Right hindlimb (tissue), 1 donor: ENCODE results near the gene INPP4B.
"Not testable (repeated sequence)": the region's sequence is repeated elsewhere in the genome, so short reads cannot be mapped to it uniquely, and the experiment has no call there.

ENCODE experiments used
- DNase-seq: peaks from one replicate; pipeline ENCODE4 v3.0.0-alpha.2; 2018

INPP4B gene

DNA sequence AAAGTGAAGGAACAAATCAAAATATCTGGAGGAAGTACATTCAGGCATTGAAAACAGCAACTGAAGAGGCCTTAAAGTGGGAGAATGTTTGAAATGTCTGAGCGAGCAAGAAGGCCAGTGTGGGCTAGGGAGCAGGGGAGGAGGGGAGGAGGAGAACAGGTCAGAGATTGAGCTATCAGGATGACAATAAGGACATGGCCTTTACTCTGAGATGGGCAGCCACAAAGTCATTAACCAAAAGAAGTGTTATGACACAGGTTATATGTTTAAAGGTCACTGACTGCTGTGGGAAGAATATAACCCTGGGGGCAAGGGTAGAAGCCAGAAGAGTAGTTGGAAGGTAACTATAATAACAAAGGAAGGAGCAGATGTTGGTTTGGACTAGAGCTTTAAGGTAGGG, 315.4 kb downstream of the INPP4B start:
- DNase-seq = no peak

DNA sequence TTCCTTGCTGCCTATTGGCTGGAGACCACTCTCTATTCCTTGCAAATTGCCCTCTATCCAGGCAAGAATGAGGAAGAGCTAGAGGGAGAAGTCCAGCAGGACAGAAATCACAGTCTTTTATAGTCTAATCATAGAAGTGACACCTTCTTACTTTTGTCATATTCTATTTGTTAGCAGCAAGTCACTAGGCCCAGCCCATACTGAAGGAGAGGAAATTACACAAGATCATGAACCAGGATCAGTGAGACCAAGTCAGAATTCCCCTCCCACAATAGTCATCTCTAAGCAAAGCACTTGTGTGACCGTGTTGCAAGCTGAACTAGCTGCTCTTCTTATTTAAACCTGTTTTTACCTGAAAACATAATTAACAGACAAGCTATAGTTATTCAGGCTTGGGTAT, 317.7 kb downstream of the INPP4B start:
- no peak for DNase-seq

DNA sequence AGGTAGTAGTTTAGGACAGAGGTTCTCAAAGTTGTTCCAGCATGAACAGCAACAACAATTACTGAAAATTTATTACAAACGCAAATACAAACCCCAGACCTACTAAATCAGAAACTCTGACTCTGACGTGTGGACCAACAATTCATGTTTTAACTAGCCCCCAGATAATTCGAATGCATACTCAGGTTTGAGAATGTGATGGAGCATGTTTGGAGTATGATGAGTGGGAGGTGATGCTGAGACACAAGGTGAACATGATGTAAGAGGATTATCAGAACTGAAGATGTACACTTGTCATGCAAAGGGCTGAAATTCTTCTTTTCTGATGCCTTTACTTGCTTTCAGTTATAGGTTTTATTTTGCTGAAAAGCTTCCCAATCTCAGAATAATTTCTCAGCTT, 323.0 kb downstream of the INPP4B start:
- no peak for DNase-seq

DNA sequence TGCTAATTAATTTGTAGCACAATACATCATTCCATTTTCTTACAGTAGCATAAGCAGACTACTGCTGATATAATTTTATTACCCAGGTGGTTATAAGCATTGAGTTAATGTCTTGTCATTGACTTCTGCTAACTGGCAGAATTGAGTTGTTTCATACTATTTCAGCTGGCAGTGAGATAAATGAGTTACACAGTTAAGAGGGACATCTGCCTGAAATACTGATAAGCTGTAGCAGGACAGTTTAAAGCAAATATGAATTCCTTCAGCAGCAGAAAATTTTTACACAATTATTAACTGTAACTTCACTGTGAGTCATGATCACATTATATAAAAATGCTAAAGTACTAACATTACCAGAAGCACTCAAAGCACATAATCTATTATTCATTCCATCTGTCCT, 326.8 kb downstream of the INPP4B start:
- no peak for DNase-seq

DNA sequence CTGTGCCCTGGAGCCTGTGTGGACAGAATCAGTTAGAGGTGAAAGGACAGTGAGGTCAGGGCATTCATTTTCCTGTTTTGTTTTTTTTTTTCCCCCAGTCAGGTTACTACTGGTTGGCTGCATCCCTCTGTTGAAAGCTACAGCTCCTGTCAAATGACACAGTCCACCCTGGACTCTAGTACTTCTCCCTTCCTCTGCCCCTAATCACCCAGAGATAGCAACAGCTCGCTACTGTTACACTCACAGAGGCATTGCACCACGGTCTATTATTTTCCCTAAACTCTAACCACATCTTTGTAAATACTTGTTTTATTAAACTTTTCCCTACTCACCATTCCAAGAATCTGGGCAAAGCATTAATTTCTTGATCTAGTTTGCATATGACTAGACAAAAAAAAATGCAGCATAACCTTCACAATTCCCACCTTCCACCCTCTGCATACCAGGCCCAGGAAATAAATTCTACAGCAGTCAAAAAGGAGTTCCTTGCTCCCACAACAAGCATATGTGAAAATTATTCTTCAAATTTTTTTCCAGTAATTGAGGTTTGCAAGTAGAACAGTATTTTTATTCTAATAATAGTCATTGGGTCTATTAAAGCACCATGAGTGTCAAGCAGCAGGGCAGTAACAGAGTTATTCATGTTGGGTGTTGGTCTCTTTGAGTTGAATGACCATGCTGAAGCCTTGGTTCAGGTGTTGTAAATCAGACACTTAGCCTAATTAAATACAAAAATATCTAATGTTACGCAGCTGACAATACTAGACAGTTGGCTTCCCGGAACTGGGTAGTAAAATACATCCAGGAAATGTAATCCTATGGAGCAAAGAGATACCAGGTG, 329.2 kb downstream of the INPP4B start:
- no peak for DNase-seq

DNA sequence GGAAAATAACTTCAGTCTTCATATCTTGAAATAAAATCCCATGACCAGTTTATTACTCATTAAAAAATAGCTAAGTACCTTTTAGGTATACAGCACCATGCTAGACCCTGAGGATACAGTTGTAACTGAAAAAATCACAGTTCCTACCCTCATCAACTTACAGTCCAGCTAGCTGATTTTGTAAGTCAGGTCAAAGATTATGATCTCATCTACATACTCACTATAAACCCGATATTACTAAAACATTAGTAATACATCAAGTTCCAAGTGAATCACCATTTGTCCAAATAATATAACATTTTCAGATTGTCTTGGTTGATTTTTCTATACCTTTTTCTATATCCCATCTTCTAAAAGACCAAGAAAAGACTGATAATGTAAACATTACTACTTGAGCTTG, 333.9 kb downstream of the INPP4B start:
- no peak for DNase-seq

DNA sequence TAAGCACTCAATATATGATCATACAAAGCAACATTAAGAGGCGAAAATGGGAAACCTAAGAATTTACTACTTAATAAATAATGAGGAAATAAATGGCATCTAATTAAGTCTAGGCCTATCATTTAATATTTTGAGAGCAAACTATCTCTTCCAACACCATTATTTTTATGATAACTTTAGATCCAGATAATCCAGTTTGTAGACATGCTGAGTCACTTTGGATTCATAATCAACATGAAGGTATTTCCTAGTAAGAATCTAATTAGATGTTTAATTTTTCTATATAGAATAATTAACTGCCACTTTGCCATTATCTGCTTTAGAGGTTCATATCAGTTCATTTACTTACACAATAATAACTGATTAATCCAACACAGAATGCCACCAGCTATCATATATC, 336.2 kb downstream of the INPP4B start:
- no peak for DNase-seq

DNA sequence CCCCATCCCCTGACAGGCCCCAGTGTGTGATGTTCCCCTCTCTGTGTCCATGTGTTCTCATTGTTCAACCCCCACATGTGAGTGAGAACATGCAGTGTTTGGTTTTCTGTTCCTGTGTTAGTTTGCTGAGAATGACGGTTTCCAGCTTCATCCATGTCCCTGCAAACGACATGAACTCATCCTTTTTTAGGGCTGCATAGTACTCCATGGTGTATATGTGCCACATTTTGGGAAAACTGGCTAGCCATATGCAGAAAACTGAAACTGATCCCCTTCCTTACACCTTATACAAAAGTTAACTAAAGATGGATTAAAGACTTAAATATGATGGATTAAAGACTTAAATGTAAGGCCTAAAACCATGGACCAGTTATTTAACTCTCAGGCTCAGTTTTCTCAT, 336.7 kb downstream of the INPP4B start:
- DNase-seq = not testable (repeated sequence)

DNA sequence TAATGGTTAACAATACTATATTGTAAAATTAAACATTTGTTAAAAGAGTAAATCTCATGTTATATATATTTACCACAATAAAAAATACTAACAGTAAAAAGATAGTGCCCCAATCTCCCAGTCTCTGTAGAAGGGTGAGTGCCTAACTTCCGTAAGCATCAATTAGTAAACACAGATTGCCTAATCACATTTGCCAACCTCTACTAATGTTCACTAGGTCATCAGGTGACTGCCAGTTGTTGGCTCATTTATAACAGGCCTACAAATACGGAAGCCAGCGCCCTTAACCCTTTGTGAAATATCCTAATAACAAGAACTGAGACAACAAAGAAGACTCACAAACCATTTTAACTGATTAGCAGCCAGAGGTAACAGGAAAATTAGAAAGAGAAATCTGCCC, 345.1 kb downstream of the INPP4B start:
- no peak for DNase-seq

DNA sequence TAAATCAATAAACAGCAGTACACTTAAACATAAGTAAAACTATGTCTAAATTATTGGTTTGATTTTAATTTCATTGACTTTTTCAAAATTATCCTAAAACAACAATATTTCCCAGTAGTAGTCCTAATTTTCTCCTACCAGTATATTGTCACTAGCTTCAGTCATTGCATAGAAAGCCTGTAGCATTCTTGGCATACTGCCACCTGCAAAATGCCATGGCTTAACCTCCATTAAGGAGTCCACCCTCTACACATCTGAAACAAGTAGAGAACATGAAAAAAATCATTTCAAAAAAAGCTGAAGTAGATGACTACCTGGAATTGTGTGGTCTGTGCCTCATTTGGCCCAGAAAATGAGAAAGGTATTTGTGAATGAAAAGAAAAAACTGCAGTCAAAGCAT, 348.5 kb downstream of the INPP4B start:
- DNase-seq = no peak

DNA sequence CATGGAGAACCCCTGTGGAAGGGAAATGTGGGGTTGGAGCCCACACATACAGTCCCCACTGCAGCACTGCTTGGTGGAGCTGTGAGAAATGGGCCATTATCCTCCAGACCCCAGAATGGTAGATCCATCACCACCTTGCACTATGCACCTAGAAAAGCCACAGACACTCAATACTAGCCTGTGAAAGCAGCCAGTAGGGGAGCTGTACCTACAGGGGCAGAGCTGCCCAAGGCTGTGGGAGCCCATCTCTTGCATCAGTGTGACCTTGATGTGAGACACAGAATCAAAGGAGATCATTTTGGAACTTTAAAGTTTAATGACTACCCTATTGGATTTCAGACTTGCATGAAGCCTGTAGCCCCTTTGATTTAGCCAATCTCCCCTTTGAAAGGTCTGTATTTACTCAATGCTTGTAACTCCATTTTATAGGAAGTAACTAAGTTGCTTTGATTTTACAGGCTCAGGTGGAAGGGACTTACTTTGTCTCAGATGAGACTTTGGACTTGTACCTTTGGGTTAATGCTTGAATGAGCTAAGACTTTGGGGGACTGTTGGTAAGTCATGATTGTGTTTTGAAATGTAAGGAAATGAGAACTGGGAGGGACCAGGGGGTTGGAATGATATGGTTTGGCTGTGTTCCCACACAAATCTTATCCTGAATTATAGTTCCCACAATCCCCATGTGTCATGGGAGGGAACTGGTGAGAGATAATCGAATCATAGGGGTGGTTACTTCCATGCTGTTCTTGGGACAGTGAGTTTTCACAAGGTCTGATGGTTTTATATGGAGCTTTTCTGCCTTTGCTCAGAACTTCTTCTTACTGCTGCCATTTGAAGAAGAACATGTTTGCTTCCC, 352.6 kb downstream of the INPP4B start:
- DNase-seq = no peak

DNA sequence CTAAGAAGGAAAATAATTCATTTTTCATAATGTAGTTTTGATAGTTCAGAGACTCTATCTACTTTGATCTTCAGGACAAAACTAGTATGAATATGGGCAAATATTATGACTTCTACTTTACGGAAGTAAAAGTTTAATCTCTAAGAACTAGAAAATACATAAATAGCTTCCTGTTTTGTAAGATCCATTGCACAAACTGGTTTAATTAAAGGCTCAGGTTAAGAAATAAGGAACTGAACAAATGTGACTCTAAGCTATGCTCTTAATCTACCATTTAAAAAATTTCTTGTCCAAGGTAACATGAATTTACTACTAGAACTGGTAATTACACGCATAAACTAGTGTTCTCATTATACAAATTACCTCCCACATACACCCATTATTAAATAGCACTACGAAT, 360.6 kb downstream of the INPP4B start:
- no peak for DNase-seq

DNA sequence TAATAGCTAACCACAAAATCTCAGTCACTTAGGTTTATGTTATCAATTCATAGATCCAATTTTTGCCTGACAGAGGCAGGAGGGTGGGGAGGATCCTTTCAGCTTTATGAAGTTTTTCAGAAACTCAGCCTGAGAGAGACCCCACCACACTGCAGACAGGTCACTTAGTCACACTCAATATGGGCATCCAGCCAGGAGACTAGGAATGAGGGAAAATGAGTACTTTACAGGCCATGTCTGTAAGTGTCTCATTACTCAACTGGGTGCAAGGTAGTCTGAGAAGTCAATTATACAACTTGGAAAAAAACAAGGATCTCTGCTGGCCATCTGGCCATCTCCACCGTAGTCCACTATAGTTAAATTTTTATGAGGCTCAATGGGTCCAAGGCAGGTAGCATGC, 365.9 kb downstream of the INPP4B start:
- DNase-seq = no peak

DNA sequence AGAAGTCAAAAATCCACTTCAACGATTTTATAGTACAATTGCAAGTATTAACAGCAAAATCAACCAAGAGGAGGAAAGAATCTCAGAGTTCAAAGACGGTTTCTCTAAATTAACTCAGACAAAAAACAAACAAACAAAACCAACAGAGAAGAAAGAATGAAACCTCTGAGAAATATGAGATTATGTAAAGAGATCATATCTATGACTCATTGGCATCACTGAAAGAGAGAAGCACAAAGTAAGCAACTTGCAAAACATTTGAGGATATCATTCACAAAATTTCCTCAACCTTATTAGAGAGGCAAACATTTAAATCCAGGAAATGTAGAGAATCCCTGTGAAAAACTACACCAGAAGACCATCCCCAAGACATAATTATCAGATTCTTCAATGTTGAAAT, 370.4 kb downstream of the INPP4B start:
- no peak for DNase-seq

DNA sequence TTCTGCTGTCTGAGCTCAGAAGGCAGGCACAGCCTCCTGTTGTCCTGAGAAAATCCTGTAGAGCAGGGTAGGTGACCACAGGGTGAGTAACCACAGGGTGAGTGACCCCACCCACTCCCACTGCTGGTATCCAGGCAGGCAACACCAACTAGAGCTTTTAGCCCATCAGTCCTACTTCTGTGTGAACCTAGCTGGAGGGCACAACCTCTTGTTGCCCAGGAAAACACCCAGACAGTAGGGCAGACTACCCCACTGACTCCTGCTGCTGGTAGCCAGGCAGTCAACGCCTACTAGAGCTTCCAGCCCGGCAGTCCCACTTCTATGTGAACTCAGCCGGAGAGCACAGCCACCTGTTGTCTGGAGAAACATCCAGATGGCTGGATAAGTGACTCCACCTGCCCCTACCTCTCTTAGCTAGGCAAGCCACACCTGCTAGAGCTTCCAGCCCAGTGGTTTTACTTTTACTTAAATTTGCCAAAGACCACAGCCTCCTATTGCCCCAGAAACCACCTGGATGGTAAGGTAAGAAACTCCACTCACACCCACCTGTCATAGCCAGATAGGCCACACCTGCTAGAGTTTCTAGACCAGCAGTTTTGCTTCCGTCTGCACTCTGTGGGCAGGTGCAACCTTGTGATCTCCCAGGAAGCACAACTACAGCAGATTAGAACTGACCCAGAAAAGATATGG, 371.6 kb downstream of the INPP4B start:
- no peak for DNase-seq

DNA sequence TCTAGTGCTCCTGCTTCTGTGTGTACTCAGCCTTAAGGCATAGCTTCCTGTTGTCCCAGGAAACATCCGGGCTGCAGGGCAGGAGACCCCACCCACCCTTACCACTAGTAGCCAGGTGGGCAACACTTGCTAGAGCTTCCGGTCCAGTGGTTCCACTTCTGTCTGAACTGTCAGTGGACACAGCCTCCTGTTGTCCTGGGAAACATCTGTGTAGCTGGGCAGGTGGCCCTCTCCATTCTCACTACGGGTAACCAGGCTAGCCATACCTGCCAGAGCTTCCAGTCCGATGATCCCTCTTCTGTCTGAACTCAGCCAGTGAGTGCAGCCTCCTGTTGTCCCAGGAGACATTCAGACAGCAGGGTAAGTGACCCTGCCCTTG, 372.2 kb downstream of the INPP4B start:
- DNase-seq = no peak

DNA sequence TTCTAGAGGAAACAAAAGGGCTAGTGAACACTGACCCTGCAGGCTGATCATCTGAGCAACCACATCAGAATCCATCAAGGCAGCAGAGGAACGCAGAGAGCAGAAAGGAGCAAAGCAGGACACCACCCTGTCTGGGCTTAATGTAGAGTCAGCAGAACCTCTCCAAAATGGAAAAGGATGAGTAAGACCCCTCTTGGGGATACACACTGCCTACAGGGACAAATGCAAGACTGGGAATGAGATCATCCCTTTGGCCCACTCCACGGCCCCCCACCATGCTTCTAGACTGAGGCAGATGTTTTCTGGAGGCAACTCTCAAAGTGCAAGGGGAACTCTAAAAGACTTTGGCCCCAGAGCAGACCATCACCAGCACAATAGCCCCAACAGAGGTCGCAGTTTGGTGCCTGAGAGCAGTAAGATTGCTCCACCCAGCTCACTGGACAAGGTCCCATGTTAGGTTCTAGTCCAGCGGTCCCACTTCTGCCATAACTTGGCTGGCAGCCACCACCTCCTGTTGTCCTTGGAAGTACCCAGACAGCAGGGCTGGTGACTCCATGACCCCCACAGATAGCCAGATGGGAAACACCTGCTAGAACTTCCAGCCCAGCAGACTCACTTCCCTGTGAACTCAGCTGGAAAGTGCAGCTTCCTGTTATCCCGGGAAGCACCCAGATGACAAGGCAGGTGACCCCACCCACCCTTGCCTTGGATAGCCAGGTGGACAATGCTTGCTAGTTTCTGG, 372.7 kb downstream of the INPP4B start:
- DNase-seq = no peak

DNA sequence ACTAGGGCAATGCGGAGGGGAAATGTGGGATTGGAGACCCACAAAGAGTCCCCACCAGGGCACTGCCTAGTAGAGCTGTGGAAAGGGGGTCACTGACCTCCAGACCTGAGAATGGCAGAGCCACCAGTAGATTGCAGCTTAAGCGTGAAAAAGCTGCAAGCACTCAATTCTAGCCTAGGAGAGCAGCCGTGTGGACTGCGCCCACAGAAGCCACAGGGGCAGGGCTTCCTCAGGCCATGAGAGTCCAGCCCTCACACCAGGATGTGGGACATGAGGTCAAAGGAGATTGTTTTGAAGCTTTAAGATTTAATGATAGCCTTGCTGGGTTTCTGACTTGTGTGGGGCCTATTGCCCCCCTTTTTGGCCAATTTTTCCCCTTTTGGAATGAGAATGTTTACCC, 379.0 kb downstream of the INPP4B start:
- no peak for DNase-seq

DNA sequence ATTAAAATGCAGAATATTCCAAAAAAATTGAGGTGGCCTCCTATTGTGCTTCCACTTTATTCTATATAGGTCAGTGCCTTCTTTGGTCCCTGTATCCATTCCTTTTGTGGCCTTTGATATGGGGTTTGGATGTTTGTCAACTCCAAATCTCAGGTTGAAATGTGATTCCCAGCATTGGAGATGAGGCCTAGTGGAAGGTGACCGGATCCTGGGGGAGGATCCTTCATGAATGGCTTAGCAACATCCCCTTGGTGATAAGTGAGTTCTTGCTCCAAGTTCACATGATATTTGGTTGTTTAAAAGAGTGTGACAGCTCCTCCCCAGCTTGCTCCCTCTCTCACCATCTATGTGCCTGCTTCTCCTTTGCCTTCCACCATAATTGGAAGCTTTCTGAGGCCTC, 380.6 kb downstream of the INPP4B start:
- DNase-seq = no peak

DNA sequence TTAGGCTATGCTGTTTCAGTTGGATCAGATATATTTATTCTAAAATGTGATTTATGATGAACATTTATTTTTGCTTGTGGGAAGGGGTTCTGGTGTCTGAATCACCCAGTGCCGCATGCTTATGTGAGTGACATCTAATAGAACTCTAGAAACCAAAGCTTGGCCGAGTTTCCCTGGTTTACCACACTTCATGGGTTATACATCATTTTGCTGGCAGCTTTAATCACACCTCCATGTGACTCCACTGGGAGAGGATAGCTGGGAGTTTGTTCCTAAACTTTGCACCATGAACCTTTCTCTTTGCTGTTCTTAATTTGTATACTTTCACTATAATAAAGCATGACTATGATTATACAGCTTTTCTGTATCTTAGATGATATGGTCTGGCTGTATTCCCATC, 382.9 kb downstream of the INPP4B start:
- DNase-seq = no peak

DNA sequence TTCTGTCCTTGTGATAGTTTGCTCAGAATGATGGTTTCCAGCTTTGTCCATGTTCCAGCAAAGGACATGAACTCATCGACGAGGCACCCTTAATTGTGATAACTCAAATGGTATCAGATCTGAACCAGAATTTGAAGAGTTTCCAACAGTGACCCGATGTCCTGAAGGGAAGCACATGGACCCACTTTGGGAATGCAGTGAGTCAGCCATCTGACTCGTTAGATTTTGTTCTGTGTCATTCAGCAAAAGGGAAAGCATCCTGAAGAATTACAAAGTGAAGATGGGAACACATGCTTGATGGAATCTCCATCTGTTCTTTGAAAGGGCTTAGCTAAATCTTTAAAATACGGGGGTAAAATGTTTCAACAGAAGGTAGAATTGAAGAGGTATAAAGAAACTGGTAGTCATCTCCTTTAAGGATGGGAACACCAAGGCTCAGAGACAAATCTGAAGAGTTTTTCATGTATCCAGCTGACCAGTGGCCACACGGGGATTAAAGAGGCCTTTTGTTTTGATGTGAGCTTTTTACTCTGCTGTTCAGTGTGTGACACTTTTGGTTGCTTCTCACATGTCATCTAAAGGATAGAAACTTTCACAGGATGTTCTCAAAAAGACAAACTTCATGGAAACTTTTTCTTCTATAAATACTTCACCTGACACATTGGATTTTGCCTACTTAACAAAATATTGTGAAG, 393.8 kb downstream of the INPP4B start:
- DNase-seq = no peak

DNA sequence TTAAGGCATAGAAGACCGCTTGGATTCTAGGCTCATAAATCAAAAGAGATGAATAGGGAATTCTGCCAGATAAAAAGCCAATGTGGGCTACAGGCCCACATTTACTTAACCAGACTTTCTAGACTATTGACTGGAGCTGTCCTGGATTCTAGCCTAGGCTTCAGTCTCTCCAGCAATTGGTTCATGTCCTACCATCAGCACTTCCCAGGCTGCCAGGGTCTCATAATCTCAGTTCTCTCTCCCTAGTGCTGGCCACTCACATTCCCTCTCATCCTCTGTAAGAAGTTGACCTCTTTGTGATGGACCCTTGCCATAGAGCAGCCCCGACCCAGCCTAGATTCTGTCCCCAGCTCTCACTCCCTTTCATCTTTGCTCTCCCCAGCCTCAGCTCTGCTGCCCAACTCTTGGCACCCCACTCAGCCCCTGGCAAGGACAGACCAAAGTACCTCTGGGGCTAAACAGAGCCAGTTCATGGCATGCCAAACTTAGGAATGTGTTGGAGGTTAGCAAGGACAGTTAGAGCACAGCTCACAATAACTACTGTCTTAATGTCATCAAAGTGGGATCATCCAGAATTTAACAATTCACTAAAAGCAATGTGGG, 396.2 kb downstream of the INPP4B start:
- no peak for DNase-seq
